Vagina (tissue), 2 donors: Measurements from ENCODE around the gene STK24.

Experiments
- CTCF ChIP-seq, 3 experiments: fragments of 450-650 bp in 2 of 3; fragments of 200-600 bp in 1 of 3; sonication (generic) in 1 of 3; IDR thresholded peaks; one replicate each; pipeline ENCODE4 v1.5.1; 2017 to 2019; ENCODE audit warnings: antibody characterized with exemption in 3 of 3, mild to moderate bottlenecking in 2 of 3, moderate library complexity in 2 of 3
- POLR2AphosphoS5 ChIP-seq, 2 donors: sonication (generic); formaldehyde crosslinking; IDR thresholded peaks; one replicate each; pipeline ENCODE4 v1.9.0; 2017; ENCODE audit warnings: antibody characterized with exemption in 2 of 2, mild to moderate bottlenecking in 2 of 2, low read depth in 1 of 2; ENCODE audit not compliant: insufficient read depth in 1 of 2

GRCh38 chr13:98524391-98524790 lies 52.5 kb downstream of the STK24 start:
- TF ChIP-seq POLR2AphosphoS5 (IDR thresholded peaks at IDR 0.05; ENCODE audit: insufficient read depth in 1 of 2, low read depth in 1 of 2) (no peak), CTCF (IDR thresholded peaks at IDR 0.05) (no peak)
